GM21360 (cell line): ENCODE data around the gene MXI1.

Experiments
- ATAC-seq: cut with Tn5 transposase; IDR thresholded peaks from one replicate; pipeline ENCODE4 v1.9.1; 2021; ENCODE audit warnings: mild to moderate bottlenecking, moderate library complexity; ENCODE audit not compliant: unreplicated experiment

Gene MXI1

DNA sequence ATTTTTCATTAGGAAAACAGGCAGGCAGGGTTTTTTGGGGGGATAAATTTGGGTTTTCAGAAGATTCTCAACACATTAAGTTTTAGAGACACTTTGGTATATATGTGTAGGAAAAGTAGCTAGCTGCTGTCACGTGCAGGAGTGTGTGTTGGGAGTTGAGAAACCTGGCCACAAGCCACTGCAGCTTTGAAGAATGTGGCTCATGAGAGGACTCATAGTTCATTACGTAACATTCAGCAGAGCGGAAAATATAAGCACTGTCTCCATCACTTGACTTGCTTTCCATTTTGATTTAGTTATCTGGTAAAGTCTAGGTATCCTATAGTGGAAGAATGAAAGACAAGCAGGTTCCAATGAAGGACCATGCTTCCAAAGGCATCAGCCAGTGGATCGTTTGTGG, 66.1 kb downstream of the MXI1 start:
- no peak for ATAC-seq

DNA sequence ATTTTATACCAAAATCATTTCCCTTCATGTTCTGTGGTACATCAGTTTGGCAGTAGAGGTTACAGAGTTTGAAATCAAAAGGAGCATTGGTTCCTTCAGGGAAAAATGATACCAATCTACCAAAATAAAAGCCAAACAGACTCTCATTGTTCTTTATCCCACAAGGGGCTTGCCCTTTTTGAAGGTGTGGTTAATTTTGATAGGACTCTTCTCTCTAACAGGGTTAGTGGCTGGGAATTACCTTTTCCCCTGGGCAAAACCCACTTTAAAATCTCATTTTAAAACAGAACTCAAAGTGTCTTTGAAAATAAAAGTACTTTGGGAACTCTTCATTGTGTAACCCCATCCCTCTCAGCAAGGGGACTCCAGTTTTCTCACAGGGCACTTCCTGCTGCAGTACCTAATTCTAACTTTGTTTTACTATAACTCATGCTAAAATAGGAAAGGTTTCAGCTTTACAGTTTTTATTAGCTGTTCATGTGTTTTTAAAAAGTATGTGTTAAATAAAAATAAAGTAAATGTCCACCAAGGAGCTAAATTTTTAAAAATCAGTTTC, 66.7 kb downstream of the MXI1 start:
- no peak for ATAC-seq

DNA sequence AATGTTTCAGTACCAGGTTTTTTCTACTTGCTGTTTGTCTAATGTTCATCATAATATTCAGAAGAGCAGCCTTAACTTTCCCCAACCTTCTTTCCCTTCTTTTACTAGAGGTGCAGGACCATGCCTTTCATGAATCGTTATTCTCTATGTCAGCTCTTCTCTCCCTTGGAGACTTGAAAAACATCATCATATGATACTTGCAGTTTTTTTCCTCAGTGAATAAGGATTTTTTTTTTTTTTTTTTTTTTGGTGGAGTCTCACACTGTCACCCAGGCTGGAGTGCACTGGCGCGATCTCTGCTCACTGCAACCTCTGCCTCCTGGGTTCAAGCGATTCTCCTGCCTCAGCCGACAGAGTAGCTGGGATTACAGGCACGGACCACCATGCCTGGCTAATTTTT, 67.2 kb downstream of the MXI1 start:
- ATAC-seq, result no peak

DNA sequence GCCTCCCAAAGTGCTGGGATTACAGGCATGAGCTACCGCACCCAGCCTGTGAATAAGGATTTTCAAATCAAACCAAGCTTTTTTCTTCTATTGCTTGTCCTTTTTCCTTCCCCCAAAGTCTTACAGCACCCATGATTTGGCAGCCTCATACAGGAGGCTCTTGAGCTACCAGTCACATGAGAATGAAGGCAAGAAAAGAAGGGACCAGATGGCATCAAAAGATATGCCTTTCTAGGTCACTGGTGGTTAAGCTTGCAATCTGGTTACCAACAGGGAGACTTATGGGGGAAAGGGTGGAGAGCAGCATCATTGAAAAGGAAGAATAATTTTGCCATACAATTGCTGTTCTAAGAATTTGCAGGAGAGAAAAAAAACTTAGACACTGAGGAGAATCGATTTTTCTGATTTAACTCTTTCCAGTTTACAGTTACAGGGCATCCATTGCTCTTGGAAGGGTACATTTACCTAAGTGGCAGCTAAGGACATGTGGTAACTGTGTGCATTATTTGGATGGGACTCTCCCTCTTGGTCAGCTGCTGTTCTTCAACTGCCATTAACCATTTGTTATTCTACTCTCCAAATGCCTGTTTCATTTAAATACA, 67.8 kb downstream of the MXI1 start:
- ATAC-seq, result no peak

DNA sequence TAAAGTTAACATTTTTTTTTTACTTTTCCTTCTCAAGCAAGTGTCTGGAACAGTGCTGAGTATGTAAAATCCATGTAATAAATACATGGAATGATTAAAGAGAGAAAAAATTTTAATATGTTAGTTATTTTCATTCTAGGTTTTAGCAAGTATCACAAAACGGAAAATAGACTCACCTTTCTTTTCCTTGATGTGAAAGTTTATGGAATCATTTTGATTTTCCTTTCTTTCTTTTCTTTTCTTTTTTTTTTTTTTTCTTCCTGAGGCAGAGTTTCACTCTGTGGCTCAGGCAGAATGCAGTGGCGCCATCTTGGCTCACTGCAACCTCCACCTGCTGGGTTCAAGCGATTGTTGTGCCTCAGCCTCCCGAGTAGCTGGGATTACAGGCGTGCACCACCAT, 69.2 kb downstream of the MXI1 start:
- ATAC-seq, result no peak

DNA sequence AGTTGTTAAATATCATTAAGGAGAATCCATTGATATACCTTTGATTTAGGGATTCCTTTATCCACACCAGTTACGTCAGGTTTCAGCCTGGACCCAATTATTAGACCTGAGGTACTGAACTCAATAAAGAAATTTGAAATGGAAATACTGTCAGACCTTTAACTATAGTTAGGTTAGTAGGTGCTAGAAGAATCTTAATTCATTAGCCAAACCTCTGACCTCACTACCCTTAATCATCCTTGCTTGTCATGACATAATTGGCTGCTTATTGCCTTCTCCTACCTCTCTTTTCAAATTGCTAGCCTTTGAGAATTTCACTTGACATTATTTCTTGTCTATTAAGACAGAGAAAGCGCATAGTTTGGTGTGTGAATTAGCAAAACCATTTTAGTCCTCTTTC, 70.2 kb downstream of the MXI1 start:
- ATAC-seq, result no peak

DNA sequence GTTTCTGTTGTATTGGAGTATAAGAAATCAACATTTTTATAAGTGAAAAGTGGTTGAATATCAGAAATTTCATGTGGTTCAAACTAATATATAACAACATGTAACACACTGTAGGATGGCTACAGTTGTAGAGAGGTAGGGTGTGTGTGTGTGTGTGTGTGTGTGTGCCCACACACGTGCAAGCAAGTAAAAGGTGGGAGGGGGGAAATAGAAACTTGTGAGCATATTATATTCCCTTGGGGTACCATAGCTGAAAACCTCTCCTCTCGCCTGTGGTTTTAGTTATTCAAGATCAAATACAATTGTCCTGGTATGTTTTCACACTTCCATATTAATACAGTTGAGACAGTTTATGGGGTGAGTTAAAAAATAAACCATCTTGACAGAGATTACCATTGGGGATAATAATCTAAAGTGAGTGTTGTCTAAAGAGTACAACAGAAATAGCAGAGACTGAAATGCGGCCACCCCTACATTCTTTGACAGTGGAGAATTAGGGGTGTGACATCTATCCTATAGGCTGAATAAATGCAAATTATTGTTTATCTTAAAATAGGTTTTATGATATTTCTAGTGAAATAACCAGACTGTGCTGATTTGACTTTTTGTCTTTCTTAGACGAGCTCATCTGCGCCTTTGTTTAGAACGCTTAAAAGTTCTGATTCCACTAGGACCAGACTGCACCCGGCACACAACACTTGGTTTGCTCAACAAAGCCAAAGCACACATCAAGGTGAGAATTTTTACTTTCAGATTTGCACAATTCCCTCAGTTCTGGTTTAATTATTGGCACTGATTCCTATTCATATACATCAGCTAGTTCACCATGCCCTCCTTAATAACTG, 71.4 kb downstream of the MXI1 start:
- ATAC-seq, result no peak

DNA sequence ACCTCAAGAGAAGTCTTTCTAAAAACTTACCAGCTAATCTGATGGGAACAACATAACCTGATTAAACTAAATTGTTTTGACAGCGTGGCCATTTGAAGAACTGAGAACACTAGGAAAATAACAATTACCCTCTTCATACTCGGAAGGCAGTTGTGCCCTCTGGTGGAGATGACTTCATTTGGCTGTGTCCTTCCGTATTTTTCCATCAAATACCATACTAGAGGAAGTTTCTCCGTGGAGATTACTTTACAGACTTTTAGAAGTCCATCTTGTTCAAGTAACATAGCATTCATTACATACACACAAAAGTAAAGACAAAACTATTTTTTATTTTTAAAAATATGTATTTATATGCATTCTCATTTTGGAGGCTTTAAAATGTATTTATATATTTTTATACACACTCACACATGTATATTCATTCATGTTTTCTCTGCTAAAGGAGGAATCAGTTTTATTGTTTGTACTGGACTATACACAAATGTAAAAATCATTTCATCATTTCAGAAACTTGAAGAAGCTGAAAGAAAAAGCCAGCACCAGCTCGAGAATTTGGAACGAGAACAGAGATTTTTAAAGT, 72.1 kb downstream of the MXI1 start:
- no peak for ATAC-seq

DNA sequence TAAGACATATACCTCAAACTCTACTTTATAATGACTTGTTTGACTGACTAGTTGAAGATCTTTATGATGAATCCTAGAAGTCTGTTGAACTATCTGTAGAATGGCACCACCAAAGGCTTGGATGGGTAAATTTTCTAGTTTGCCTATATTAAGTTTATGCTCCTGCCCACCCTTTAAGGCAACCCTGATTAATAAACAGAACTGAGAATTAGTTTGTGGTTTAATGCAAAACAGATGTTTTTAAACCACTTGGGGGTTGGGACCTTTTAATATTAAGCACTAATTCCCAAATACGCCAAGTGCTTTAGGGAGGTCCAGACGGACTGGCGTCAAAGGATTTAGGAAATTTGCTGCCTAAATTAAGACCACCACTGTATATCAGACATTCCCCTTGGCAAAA, 76.9 kb downstream of the MXI1 start:
- ATAC-seq, result no peak

DNA sequence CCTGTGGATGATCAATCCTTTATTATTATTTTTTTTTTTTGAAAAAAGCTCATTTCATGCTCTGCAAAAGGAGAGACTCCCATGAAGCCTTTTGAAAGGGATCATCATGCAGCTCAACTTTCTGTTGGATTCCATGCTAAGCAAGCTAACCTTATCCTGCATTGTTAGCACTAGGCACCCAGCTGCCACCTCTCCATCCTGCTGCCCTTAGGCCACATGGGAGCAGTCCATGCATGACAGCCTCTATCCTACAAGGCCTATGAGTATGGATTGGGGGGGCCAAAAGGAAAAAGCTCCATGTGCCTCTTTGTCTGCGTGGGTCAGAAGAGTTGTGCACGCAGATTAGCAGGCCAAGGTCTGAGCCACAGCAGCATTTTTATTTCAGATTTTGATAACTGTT, 78.1 kb downstream of the MXI1 start:
- no peak for ATAC-seq

DNA sequence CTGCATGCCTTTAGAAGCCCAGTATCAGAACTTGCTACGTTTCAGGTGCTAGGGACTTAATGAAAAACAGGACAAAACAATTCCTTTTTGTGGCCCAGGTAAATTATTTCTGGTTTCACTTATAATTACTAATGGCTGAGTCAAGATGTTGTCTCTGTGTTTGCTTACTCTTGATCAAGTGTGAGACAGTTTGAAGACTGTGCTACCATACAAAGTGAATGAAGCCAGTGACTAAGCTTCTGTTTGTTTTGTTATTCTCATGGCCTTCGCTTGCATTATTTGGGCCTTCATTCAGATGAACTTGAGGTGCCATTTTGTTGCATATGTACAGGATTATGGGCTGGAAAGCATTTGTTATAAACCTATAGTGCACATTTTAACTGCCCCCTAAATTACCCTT, 79.4 kb downstream of the MXI1 start:
- no peak for ATAC-seq

DNA sequence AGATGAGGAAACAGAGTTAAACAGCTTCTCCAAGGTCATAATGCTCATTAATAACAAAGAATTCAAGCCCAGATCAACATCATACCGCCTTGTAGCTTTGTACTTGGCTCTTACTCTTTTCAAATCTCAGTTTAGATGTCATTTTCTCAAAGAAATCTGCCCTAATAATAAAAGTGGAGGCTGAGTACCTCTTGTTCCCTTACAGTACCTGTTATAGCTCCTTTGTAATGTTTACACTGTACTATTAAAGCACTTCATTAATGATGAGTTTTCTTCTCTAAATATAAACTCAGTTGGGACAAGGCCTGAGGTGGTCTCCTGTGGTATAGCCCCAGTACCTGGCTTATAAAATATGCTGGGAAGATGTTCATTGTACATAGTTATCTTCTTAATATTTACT, 89.6 kb downstream of the MXI1 start:
- no peak for ATAC-seq

DNA sequence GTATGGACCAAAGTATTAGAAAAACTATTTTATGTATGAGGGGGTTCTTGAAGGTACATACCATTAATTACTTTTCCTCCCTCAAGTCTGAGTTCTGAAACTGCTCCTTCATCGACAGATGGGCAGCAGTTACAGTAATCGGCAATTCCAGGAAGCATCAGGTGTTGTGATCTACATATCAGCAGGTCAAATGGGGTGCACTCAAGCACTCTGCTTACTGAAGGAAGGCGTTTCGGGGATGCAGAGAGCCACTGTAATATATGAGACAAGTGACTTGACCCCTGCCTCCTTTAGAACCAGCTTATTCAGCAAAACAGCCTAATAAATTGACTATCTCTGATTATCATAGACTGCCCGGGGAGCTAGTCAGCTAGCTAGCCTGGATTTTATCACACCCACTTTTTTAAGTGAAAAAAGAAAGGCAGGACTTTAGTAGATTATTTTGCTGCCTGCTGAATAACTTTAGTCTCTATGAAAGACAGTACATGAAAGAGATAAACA, 93.1 kb downstream of the MXI1 start:
- ATAC-seq, result no peak

DNA sequence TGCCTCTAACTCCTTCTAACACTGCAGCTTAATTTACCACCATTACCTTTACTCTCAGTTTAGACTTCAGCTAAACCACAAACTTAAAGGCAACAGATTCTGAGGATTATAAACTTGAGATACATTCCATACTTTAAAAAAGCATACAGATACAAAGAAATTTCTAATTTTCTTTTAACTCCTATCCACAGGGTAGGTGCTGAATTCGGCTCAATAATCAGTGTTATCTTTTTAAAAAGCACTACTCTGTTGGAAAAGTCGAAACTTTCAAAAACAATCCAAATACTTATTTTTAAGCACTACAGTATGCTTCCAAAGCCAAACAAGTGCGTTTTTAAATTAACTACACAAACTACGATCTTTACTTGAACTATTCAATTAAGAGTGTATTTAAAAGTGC, 96.3 kb downstream of the MXI1 start:
- no peak for ATAC-seq

DNA sequence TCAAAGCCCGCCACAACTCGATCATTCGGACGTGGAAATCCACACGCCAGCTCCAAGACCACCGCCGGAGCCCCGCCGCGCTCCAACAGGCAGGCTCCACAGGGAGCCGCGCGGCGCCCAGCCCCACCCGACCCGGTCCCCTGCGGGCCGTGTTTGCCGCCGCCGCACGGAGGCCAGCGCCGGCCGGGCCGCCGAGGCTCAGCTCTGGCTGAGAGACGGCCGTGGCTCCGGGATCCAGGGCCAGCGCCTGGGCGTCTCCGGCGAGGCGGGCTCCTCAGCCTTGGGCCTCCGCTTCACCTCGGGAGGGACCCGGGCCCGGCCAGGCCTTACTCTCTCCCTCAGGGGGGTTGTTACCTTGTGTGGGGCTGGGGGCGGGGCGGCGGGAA, 97.0 kb downstream of the MXI1 start:
- peak; percentile 37 for ATAC-seq

DNA sequence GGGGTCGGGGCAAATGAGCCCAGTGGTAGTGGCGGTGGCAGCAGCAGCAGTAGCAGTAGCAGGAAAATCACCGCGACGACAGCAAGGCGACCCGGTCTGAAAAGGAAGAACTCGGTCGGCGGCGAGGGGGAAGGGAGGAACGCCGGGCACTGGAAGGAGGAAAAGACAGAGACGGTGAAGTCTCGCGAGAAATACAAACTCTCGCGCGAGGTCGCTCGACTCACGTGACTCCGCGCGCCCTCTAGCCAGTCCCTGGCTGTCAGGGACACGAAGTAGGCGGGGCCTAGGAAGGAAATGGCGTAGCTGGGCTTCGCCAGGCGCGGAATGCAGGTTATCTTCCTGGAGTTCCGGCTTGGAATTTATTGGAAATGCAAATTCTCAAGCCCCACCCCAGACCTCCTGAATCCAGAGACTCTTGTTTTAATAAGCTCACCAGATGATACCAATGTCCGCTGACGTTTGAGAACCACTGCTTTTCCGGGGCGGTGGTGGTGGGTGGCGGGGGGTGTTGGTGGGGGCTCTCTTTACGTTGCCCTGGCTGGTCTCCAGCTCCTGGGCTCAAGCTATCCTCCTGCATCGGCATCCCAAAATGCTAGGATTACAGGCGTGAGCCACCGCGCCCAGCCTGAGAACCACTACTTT, 97.5 kb downstream of the MXI1 start, which contains the start of gene SMNDC1:
Gene SMNDC1, minus strand, starts transcription at position 141 of the 642 bp plus-strand sequence. CDS start 1,333 bp downstream, outside the sequence.
- ATAC-seq, result peak; percentile 92

DNA sequence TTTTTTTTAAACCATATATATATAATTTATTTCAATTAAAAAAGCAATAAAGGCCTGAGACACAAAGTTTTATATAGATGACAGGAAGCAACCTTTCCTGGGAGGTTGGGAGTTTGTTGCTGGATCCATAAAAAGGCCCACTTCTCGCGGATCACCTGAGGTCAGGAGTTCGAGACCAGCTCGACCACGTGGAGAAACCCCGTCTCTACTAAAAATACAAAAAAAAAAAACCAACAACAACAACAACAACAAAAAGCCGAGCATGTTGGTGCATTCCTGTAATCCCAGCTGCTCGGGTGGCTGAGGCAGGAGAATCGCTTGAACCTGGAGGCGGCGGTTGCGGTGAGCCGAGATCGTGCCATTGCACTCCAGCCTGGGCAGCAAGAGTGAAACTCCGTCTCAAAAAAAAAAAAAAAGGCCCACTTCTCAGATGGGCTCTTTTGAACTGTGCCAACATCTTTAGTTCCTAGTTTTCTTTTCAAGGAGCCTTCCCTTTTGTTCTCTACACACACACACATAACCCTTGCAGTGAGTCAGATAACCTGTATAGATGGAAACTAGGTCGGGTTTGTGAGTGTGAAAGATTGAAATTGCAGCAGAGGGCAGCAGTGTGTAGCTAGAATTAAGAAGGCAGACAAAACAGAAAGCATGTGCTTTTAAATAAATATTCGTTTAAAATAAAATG, 98.5 kb downstream of the MXI1 start:
- peak; percentile 43 for ATAC-seq

DNA sequence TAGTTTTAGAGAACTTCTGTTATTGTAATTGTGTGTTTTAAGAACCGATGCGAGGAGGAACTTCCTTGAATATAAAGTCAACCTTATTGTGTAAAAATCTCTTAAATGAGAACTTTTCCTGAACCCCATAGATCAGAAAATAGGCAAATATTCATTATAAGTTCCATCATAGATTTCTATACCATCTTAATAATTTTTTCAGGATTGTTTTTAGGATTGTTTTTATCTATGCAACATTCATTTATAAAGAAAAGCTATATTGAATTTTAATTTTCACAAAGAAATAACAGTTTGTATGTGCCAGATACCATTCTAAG, 99.0 kb downstream of the MXI1 start:
- ATAC-seq, result no peak

DNA sequence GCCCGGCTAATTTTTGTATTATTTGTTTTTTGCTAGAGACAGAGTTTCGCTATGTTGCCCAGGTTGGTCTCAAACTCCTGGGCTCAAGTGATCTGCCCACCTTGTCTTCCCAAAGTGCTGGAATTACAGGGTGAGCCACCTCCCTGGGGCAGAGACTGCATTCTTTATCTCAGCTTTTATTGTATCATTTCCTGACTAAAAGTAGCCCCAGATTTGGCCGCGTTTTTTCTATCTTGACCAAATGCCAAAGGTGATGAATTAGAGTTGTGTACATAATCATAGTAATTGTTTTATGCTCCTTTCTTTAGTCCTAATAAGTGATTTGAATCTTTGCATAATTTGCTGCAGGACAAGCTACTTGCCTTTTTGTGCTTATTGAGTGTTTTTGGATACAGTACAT, 100.4 kb downstream of the MXI1 start:
- no peak for ATAC-seq

DNA sequence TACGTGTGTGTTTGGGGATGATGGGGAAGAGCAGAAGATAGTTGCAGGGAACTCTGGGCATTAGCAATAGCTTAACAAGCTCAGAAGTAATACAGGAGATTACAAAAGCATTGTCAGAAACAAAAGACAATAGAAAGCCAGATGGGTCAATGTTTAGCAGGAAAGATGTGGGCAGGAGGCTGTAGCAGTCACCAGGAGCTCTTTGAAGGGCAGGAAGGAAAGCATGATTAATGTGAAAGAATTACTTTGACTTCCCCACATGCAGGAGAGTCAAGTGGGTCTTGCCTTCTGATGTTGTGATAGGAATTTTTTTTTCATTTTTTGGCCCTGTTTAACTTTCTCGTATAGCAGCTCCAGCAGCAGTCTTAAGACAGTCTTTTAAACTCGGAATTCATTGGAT, 103.3 kb downstream of the MXI1 start:
- no peak for ATAC-seq
